ENCODE data around the gene GPT2. TPM values are rescaled to one million over a fixed set of nuclear protein-coding genes. Genes with fewer than 3 reads are reported as not detected.

The GPT2 gene
- total RNA-seq, 1 experiment from 2014 or later: 81.8 TPM

- Mint-ChIP-seq H3K36me3 (peaks cover 35% of the 10 kb centered on the region), H3K27ac (no peak overlapping the region), H3K4me1 (peaks cover 9% of the 10 kb centered on the region), H3K27me3 (ENCODE audit: low read depth) (no peaks in the 10 kb centered on the region), H3K9me3 (no peaks in the 10 kb centered on the region), H3K4me3 (no peak overlapping the region)
- DNase-seq (ENCODE audit: low spot score) (no peak), ATAC-seq (no peak)
- TF ChIP-seq NR3C1 (CRISPR knock-in tag; conservative IDR thresholded peaks at IDR 0.05; ENCODE audit: low read depth): no peak
- TF ChIP-seq IRF2 (CRISPR knock-in tag; IDR thresholded peaks at IDR 0.05; ENCODE audit: borderline replicate concordance, low read depth): no peak
- no peak for TF ChIP-seq MXD4 (CRISPR knock-in tag; IDR thresholded peaks at IDR 0.05; ENCODE audit: borderline replicate concordance)
- no peak for TF ChIP-seq FOXJ3 (CRISPR knock-in tag; IDR thresholded peaks at IDR 0.05; ENCODE audit: borderline replicate concordance)
- TF ChIP-seq ARID4B (CRISPR knock-in tag; IDR thresholded peaks at IDR 0.05; ENCODE audit: borderline replicate concordance): no peak
- TF ChIP-seq TEAD4 (CRISPR knock-in tag; IDR thresholded peaks at IDR 0.05): no peak
- TF ChIP-seq E2F4 (CRISPR knock-in tag; IDR thresholded peaks at IDR 0.05; ENCODE audit: borderline replicate concordance, low read depth): no peak
- no peak for TF ChIP-seq RELA (CRISPR knock-in tag; IDR thresholded peaks at IDR 0.05; ENCODE audit: borderline replicate concordance)
- no peak for TF ChIP-seq MLX (CRISPR knock-in tag; IDR thresholded peaks at IDR 0.05)
- TF ChIP-seq NFATC4 (CRISPR knock-in tag; IDR thresholded peaks at IDR 0.05): no peak
- TF ChIP-seq TCF7 (CRISPR knock-in tag; IDR thresholded peaks at IDR 0.05; ENCODE audit: low read depth): no peak
- TF ChIP-seq ZNF121 (CRISPR knock-in tag; IDR thresholded peaks at IDR 0.05): no peak
- ChIA-PET CTCF (interaction anchor here (1.7 to 2.4 kb wide), 2 partner anchors 9 to 46 kb away, joined by 6 to 19 read pairs; no protein-coding TSS in a partner anchor), POLR2A (interaction anchor here (1.0 to 1.6 kb wide), 5 partner anchors 11 to 20 kb away, joined by 3 to 8 read pairs (median 4); partner anchors contain the start of gene GPT2)
Observed at GRCh38 chr16:46899443-46900143, 15.4 kb downstream of the GPT2 start.

GRCh38 chr16:46900455-46901235 is 16.5 kb downstream of the GPT2 start:
- H3K36me3 Mint-ChIP-seq: peaks cover 38% of the 10 kb centered on the region
- H3K9me3 Mint-ChIP-seq: no peaks in the 10 kb centered on the region
- ChIA-PET CTCF (interaction anchor here (0.6 to 2.4 kb wide), 5 partner anchors 8 to 47 kb away, joined by 3 to 19 read pairs (median 5); partner anchors contain the start of gene GPT2), POLR2A (interaction anchor here (1.0 to 1.6 kb wide), 4 partner anchors 12 to 17 kb away, joined by 3 to 8 read pairs (median 5); partner anchors contain the start of gene GPT2)
- DNase-seq (ENCODE audit: low spot score) (no peak), ATAC-seq (no peak; the same call in 1 of the 2 replicates)
- peak overlapping the region; percentile 60; the same call in 1 of the 2 replicates for H3K27ac Mint-ChIP-seq
- peaks cover 8% of the 10 kb centered on the region for H3K4me1 Mint-ChIP-seq
- no peak overlapping the region for H3K4me3 Mint-ChIP-seq
- no peaks in the 10 kb centered on the region for H3K27me3 Mint-ChIP-seq (ENCODE audit: low read depth)
- no peak for TF ChIP-seq RELA (CRISPR knock-in tag; IDR thresholded peaks at IDR 0.05; ENCODE audit: borderline replicate concordance)
- no peak for TF ChIP-seq ZMAT4 (CRISPR knock-in tag; IDR thresholded peaks at IDR 0.05)
- TF ChIP-seq SMAD3 (CRISPR knock-in tag; IDR thresholded peaks at IDR 0.05; ENCODE audit: borderline replicate concordance): no peak
- no peak for TF ChIP-seq NR3C1 (CRISPR knock-in tag; conservative IDR thresholded peaks at IDR 0.05; ENCODE audit: low read depth)
- no peak for TF ChIP-seq ARID4B (CRISPR knock-in tag; IDR thresholded peaks at IDR 0.05; ENCODE audit: borderline replicate concordance)
- no peak for TF ChIP-seq GRHL2 (CRISPR knock-in tag; IDR thresholded peaks at IDR 0.05; ENCODE audit: insufficient replicate concordance, severe bottlenecking)
- no peak for TF ChIP-seq FOXK1 (CRISPR knock-in tag; IDR thresholded peaks at IDR 0.05)
- TF ChIP-seq ERG (CRISPR knock-in tag; IDR thresholded peaks at IDR 0.05): no peak

Data from WTC11 (cell line).